ENCODE data around the gene ST3GAL2. TPM values are rescaled to one million over a fixed set of nuclear protein-coding genes. Genes with fewer than 3 reads are reported as not detected.
A peak's percentile ranks its signal among the peaks of the same experiment; 100 is the strongest.

Gene ST3GAL2
- polyA plus RNA-seq, 2 of the 4 experiments (the other 2 are of a cell fraction), result 11.1 to 16.3 TPM

DNA sequence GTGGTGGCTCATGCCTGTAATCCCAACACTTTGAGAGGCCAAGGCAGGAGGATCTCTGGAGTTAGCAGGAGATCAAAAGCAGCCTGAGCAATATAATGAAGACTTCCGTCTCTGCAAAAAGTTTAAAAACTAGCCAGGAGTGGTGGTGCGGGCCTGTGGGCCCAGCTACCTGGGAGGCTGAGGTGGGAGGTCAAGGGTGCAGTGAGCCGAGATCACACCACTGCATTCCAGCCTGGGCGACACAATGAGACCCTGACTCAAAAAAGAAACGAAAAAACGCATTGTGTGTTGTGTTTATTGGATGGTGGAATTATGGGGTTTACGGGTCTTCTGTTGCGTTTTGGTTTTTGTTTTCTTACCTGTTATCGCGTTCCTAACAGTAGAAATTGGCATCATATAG lies 93.1 kb downstream of the ST3GAL2 start (continued):
- TF ChIP-seq, protein P1, sequence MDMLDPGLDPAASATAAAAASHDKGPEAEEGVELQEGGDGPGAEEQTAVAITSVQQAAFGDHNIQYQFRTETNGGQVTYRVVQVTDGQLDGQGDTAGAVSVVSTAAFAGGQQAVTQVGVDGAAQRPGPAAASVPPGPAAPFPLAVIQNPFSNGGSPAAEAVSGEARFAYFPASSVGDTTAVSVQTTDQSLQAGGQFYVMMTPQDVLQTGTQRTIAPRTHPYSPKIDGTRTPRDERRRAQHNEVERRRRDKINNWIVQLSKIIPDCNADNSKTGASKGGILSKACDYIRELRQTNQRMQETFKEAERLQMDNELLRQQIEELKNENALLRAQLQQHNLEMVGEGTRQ (IDR thresholded peaks at IDR 0.05), result no peak
- no peak for TF ChIP-seq KDM1A (IDR thresholded peaks at IDR 0.05; ENCODE audit: low read depth)

DNA sequence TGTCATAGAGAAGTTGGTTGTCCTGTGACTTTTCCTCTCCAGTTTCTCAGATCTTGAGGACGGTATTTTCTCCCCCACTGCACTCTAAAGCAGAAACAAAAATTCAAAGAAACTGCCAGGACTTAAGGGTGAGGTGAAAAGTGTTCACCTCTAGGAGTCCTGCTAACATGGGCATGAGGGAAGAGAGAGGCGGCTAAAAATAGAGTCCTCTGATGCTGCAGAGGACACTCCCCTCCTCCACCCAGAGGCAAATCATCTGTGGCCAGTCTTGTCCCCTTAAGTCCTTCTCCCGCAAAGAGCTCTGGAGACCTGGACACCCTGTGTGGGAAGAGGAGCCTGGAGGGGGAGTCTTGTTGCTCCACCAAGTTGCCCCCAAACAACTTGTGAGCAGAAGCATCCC lies 96.9 kb downstream of the ST3GAL2 start:
- no peak overlapping the region for H3K4me3 ChIP-seq
- no peak overlapping the region for H3K4me2 ChIP-seq
- TF ChIP-seq, protein P2, sequence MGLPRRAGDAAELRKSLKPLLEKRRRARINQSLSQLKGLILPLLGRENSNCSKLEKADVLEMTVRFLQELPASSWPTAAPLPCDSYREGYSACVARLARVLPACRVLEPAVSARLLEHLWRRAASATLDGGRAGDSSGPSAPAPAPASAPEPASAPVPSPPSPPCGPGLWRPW (IDR thresholded peaks at IDR 0.05), result no peak
- TF ChIP-seq CHD4 (IDR thresholded peaks at IDR 0.05; ENCODE audit: borderline replicate concordance), result no peak
- TF ChIP-seq RFX5 (IDR thresholded peaks at IDR 0.05), result no peak
- TF ChIP-seq BHLHE40 (IDR thresholded peaks at IDR 0.05; ENCODE audit: low read depth, low read length), result no peak
- no peak for TF ChIP-seq MAZ (IDR thresholded peaks at IDR 0.05; ENCODE audit: borderline replicate concordance, low read depth, low read length)
- TF ChIP-seq PHF8 (IDR thresholded peaks at IDR 0.05; ENCODE audit: borderline replicate concordance, low read depth), result no peak
- TF ChIP-seq FOSB (CRISPR knock-in tag; IDR thresholded peaks at IDR 0.05), result no peak
- no peak for TF ChIP-seq RCOR1 (IDR thresholded peaks at IDR 0.05; ENCODE audit: low read depth, low read length)
- TF ChIP-seq, protein P3, sequence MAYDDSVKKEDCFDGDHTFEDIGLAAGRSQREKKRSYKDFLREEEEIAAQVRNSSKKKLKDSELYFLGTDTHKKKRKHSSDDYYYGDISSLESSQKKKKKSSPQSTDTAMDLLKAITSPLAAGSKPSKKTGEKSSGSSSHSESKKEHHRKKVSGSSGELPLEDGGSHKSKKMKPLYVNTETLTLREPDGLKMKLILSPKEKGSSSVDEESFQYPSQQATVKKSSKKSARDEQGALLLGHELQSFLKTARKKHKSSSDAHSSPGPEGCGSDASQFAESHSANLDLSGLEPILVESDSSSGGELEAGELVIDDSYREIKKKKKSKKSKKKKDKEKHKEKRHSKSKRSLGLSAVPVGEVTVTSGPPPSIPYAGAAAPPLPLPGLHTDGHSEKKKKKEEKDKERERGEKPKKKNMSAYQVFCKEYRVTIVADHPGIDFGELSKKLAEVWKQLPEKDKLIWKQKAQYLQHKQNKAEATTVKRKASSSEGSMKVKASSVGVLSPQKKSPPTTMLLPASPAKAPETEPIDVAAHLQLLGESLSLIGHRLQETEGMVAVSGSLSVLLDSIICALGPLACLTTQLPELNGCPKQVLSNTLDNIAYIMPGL (CRISPR knock-in tag; IDR thresholded peaks at IDR 0.05; ENCODE audit: borderline replicate concordance), result no peak
- no peak overlapping the region for H3K27ac ChIP-seq
- POLR2A ChIA-PET, result no interaction called here
- peaks cover 6% of the 10 kb centered on the region; the same call in 2 of the 3 replicates for H3K4me1 ChIP-seq
- no peak for FAIRE-seq
- peak in 1 of 2 experiments; percentile 32; a peak in 2 of 6 replicates for ATAC-seq
- CTCF ChIA-PET, result interaction anchor here (1.4 kb wide), 1 partner anchor 10 kb away, joined by 4 read pairs; no protein-coding TSS in a partner anchor
- no peak for DNase-seq (ENCODE audit: low read depth in 1 of 2, low spot score in 1 of 2)
- WGBS (ENCODE audit: missing lambda C conversion rate), result 77% methylated on average over 3 of the region's 3 CpGs
- H3K9me3 ChIP-seq, result no peaks in the 10 kb centered on the region

DNA sequence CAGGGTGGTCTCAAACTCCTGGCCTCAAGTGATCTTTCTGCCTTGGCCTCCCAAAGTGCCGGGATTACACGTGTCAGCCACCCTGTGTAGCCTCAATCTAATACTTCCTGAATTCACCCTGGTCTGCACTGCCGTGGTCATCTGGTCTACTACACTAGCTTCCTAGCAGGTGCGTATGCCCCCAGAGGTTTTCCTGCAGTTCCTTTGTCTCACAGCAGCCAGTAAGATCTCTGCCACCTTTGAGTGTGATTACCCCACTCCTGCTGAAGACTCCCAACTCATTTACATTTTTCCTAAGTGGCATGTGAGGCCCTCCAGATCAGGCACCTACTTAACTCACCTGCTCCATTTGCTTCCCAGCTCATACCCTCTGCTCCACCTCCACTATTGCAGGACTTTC lies 97.3 kb downstream of the ST3GAL2 start:
- H3K4me2 ChIP-seq, result no peak overlapping the region
- FAIRE-seq (no peak), DNase-seq (ENCODE audit: low read depth in 1 of 2, low spot score in 1 of 2) (no peak), ATAC-seq (peak in 1 of 2 experiments; percentile 27; a peak in 3 of 6 replicates)
- no peak for TF ChIP-seq JUN (IDR thresholded peaks at IDR 0.05)
- TF ChIP-seq, protein P4, sequence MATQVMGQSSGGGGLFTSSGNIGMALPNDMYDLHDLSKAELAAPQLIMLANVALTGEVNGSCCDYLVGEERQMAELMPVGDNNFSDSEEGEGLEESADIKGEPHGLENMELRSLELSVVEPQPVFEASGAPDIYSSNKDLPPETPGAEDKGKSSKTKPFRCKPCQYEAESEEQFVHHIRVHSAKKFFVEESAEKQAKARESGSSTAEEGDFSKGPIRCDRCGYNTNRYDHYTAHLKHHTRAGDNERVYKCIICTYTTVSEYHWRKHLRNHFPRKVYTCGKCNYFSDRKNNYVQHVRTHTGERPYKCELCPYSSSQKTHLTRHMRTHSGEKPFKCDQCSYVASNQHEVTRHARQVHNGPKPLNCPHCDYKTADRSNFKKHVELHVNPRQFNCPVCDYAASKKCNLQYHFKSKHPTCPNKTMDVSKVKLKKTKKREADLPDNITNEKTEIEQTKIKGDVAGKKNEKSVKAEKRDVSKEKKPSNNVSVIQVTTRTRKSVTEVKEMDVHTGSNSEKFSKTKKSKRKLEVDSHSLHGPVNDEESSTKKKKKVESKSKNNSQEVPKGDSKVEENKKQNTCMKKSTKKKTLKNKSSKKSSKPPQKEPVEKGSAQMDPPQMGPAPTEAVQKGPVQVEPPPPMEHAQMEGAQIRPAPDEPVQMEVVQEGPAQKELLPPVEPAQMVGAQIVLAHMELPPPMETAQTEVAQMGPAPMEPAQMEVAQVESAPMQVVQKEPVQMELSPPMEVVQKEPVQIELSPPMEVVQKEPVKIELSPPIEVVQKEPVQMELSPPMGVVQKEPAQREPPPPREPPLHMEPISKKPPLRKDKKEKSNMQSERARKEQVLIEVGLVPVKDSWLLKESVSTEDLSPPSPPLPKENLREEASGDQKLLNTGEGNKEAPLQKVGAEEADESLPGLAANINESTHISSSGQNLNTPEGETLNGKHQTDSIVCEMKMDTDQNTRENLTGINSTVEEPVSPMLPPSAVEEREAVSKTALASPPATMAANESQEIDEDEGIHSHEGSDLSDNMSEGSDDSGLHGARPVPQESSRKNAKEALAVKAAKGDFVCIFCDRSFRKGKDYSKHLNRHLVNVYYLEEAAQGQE (IDR thresholded peaks at IDR 0.05), result no peak
- TF ChIP-seq HDAC2 (IDR thresholded peaks at IDR 0.05), result no peak
- no peak for TF ChIP-seq CBX8 (IDR thresholded peaks at IDR 0.05)
- TF ChIP-seq ESRRA (IDR thresholded peaks at IDR 0.05; ENCODE audit: borderline replicate concordance, low read length), result no peak
- no peak for TF ChIP-seq HOXA7 (CRISPR knock-in tag; IDR thresholded peaks at IDR 0.05)
- peaks cover 6% of the 10 kb centered on the region; the same call in 2 of the 3 replicates for H3K4me1 ChIP-seq
- POLR2A ChIA-PET, result no interaction called here
- H3K4me3 ChIP-seq, result no peak overlapping the region
- CTCF ChIA-PET, result interaction anchor here (1.4 kb wide), 1 partner anchor 9 kb away, joined by 4 read pairs; no protein-coding TSS in a partner anchor
- 89% methylated on average over 4 of the region's 4 CpGs for WGBS (ENCODE audit: missing lambda C conversion rate)
- no peak overlapping the region for H3K27ac ChIP-seq
- no peaks in the 10 kb centered on the region for H3K9me3 ChIP-seq
